ENCODE measurements around the gene DAB2IP. TPM values are rescaled to one million over a fixed set of nuclear protein-coding genes. Genes with fewer than 3 reads are reported as not detected.
A peak's percentile ranks its signal among the peaks of the same experiment; 100 is the strongest.

The DAB2IP gene
- total RNA-seq, 1 donor from 2014 or later = 0.75 TPM

- Mint-ChIP-seq H3K4me1 (peaks cover 13% of the 10 kb centered on the region), H3K27me3 (peaks cover 17% of the 10 kb centered on the region), H3K4me3 (no peak overlapping the region), H3K27ac (no peak overlapping the region), H3K9me3 (no peaks in the 10 kb centered on the region), H3K36me3 (ENCODE audit: low read depth) (no peaks in the 10 kb centered on the region)
- DNase-seq (no peak), ATAC-seq (ENCODE audit: low read depth) (no peak)
- ChIA-PET CTCF (no interaction called here), POLR2A (no interaction called here)
- intact Hi-C loops (cut with micrococcal nuclease) = loop anchor here (10.0 kb wide), 1 partner anchor 400 kb away; the partner anchor contains the start of gene TTLL11
- TF ChIP-seq, protein P1, sequence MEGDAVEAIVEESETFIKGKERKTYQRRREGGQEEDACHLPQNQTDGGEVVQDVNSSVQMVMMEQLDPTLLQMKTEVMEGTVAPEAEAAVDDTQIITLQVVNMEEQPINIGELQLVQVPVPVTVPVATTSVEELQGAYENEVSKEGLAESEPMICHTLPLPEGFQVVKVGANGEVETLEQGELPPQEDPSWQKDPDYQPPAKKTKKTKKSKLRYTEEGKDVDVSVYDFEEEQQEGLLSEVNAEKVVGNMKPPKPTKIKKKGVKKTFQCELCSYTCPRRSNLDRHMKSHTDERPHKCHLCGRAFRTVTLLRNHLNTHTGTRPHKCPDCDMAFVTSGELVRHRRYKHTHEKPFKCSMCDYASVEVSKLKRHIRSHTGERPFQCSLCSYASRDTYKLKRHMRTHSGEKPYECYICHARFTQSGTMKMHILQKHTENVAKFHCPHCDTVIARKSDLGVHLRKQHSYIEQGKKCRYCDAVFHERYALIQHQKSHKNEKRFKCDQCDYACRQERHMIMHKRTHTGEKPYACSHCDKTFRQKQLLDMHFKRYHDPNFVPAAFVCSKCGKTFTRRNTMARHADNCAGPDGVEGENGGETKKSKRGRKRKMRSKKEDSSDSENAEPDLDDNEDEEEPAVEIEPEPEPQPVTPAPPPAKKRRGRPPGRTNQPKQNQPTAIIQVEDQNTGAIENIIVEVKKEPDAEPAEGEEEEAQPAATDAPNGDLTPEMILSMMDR (IDR thresholded peaks at IDR 0.05) = no peak
Observed at GRCh38 chr9:121694600-121694999, 43.2 kb downstream of the DAB2IP start.

- intact Hi-C loops (cut with micrococcal nuclease) = loop anchor here (10.0 kb wide), 1 partner anchor 398 kb away; the partner anchor contains the start of gene TTLL11
- no peak for DNase-seq
- no peak overlapping the region for H3K4me3 Mint-ChIP-seq
- CTCF ChIA-PET = no interaction called here
- H3K4me1 Mint-ChIP-seq = peaks cover 29% of the 10 kb centered on the region
- H3K9me3 Mint-ChIP-seq = no peaks in the 10 kb centered on the region
- TF ChIP-seq, protein P1 (IDR thresholded peaks at IDR 0.05) = no peak
- no peak for ATAC-seq (ENCODE audit: low read depth)
- peaks cover 18% of the 10 kb centered on the region for H3K27me3 Mint-ChIP-seq
- H3K27ac Mint-ChIP-seq = no peak overlapping the region
- no peaks in the 10 kb centered on the region for H3K36me3 Mint-ChIP-seq (ENCODE audit: low read depth)
- POLR2A ChIA-PET = interaction anchor here (0.6 kb wide), 1 partner anchor 767 kb away, joined by 3 read pairs; no protein-coding TSS in a partner anchor
Observed at GRCh38 chr9:121696930-121697329, 45.5 kb downstream of the DAB2IP start.

DNA sequence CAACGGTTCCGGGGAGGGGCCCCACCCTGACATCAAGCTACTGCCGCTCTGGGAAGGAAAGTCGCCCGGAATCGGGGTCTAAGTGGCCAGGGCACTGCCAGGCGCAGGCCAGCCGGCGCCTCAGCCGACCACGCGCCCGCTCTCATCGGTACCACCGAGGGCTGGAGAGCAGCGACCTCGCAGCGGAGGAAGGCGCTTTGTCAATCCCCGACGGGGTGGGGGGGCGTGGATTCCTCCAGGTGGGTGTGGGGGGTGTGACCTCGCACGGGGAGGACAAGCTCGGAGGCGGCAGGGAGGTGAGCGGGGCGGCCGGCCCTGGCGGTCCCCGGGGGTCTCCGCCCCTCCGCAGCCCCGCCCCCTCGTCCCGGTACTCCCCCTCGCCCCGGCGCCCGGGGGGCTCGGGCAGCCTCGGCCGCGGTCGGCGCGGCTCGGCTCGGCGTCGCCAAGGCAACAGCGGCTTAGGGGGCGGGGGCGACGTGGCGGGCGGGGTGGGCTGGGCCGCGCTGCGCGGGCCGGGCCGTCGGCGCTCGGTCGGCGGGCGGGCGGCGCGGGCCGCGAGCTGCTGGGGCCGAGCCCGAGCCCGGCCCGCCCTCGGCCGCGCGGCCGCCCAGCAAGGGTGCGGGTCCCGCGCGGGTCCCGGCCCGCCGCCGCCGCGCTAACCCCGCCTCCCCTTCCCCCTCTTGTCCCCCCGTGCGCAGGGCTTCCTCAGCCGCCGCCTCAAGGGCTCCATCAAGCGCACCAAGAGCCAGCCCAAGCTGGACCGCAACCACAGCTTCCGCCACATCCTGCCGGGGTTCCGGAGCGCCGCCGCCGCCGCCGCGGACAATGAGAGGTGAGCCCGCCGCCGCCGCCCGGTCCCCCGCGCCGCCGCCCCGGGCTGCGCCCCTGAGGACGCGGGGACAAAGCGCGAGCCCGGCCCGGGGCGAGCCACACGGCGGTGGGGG, 47.5 kb downstream of the DAB2IP start:
- Mint-ChIP-seq H3K4me3 (peak overlapping the region; percentile 72), H3K9me3 (no peaks in the 10 kb centered on the region), H3K27ac (no peak overlapping the region), H3K27me3 (peaks cover 23% of the 10 kb centered on the region), H3K4me1 (peaks cover 26% of the 10 kb centered on the region), H3K36me3 (ENCODE audit: low read depth) (no peaks in the 10 kb centered on the region)
- TF ChIP-seq, protein P1 (IDR thresholded peaks at IDR 0.05) = no peak
- DNase-seq = peak; percentile 48
- ChIA-PET POLR2A (no interaction called here), CTCF (interaction anchor here (1.7 kb wide), 1 partner anchor 12 kb away, joined by 5 read pairs; no protein-coding TSS in a partner anchor)
- peak; percentile 76 for ATAC-seq (ENCODE audit: low read depth)
- intact Hi-C loops (cut with micrococcal nuclease) = loop anchor here (10.0 kb wide), 1 partner anchor 396 kb away; the partner anchor contains the start of gene TTLL11

DNA sequence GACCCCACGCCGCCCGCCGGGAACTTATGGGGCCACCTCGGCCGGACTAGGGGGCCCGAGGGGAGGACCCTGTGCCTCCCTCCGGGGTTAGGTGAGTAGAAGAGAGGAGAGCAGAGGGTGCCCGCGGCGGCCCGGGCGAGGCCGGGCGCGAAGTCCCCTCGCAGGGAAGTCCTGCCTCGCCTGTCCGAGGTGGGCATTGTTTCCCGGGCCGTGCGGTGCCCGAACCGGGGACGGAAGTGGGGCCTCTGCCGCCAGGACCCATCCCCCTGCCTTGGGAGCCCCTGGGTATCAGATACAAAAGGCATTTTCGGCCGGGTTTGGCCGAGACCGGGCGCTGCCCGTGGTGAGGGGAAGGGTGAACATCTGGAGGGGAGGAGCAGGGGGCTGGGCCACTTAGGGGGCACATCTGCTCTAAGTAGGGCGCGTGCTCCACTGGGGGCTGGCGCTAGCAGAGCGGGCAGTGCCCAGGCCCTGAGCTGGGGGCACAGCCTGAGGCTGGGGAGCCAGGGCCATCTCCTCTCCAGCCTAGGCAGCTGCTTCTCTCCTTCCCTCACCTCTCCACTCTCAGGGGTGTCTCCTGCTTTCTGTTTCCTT, 48.2 kb downstream of the DAB2IP start:
- peak; percentile 36 for DNase-seq
- Mint-ChIP-seq H3K9me3 (no peaks in the 10 kb centered on the region), H3K36me3 (ENCODE audit: low read depth) (no peaks in the 10 kb centered on the region), H3K27ac (no peak overlapping the region), H3K4me1 (peaks cover 26% of the 10 kb centered on the region), H3K27me3 (peaks cover 28% of the 10 kb centered on the region), H3K4me3 (peak overlapping the region; percentile 70)
- intact Hi-C loops (cut with micrococcal nuclease) = loop anchor here (10.0 kb wide), 1 partner anchor 395 kb away; the partner anchor contains the start of gene TTLL11
- peak; percentile 11 for ATAC-seq (ENCODE audit: low read depth)
- POLR2A ChIA-PET = no interaction called here
- TF ChIP-seq, protein P1 (IDR thresholded peaks at IDR 0.05) = no peak
- CTCF ChIA-PET = interaction anchor here (1.7 kb wide), 1 partner anchor 13 kb away, joined by 5 read pairs; no protein-coding TSS in a partner anchor
